HG03066 (cell line): ENCODE data around the gene HRH1.
"Not testable (repeated sequence)": the region's sequence is repeated elsewhere in the genome, so short reads cannot be mapped to it uniquely, and the experiment has no call there.

Source experiments
- ATAC-seq: cut with Tn5 transposase; IDR thresholded peaks from one replicate; pipeline ENCODE4 v1.9.1; 2021; ENCODE audit warnings: low read depth; ENCODE audit not compliant: unreplicated experiment

The HRH1 gene

DNA sequence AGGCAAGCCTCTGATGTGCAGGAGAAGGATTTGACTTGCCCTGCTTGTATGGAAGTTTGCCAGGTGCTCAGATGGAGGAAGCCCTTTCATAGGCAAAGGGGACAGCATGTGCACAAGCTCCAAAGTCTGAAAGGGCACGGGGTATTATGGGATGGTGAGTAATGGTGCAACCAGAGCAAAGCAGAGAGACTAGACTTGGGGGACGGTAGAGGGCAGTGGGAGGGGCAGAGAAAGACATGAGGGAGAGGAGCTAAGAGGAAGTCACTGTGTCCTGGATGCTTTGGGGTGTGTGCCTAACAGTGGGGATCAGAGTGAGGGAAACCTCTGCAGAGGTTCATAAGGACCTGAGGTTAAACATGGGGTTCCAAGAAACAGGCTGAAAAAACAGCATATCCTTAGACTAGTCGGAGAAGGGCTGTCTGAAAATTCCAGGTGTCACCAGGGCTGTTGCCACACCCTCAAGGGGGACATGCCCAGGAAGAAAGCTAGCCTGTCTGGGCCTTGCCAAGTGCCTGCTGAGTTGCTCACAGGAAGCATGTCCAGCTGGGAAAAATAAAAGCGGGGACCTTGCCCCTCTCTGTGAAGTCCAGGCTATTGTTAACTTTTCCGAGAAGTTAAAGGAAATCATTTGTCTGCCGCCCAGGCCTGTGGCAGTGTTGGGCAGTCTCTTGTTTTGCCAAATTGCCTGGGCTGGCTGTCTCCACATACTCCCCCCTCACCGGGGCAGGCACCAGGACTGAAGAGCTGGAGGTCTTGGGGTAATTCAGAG is 47.1 kb downstream of the HRH1 start:
- ATAC-seq, result no peak

DNA sequence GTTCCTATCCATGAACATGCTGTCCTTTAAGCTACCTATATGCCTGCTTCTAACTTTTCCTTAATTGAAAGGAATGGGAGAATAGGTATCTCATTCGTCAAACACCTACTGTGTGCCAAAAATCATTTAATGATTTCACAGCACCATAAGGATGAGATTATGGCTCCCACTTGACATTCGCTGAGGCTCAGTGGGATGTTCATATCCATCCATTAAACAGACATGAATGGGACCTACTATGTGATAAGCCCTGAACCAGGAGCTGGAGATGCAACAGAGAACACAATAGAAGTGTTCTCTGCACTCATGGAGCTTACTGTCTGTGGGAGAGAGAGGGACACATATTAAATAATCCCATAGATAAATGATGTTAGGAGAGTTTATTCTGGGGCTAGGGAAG is 49.7 kb downstream of the HRH1 start:
- no peak for ATAC-seq

DNA sequence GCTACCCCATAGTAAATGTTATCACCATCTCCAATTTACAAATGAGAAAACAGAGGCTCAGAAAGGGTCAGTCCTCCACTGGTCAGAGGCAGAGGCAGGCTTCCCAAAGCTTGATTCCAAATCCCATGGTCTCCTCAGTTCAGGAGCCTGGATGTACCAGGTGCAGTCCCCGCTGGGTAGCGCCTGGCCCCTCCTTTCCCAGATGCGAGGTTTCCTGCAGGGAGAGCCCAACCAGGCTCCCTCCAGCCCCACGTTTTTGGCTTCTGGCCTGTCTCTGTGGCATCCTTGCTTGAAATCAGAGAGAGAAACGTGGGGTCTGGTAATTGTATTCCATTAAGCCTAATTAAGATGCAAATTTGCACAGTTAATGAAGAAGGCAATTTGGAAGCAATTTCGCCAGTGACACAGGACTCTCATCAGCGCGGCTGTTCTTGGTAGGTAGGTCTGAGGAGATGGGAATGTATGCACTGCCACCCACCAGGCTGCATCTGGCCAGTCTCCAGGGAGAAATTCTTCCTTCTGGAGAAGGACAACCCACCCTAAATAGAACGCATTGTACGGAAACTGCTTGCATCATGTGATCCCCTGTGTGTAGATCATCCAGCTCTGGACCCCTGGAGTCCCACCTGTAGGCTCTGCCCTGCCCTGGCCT is 50.5 kb downstream of the HRH1 start:
- ATAC-seq, result no peak

DNA sequence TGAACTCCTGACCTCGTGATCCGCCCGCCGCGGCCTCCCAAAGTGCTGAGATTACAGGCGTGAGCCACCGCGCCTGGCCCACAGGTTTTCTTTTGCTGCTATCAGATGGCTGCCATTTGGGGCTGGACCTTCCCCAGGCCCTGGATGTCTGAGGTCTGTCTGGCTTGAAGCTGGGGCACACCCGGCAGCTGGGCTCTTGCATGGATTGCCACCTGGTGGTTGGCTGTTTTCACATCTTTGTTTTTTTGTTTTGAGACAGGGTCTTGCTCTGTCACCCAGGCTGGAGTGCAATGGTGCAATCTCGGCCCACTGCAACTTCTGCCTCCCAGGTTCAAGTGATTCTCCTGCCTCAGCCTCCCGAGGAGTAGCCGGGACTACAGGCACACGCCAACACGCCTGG is 51.6 kb downstream of the HRH1 start:
- ATAC-seq, result not testable (repeated sequence)

DNA sequence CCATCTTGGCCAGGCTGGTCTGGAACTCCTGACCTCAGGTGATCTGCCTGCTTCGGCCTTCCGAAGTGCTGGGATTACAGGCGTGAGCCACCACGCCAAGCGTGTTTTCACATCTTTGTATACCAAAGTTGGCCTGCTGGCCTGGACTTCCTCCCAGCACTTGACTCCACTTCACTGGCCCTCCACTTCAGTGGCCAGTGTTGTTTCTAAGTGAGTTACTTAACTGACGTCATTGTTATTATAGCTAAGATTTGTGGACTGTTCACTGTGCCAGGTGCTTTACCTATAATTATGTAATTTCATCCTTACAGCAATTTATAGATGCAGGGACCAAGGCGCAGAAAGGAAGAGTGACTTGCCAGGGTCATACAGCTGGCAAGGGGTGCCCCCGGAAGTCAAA is 52.0 kb downstream of the HRH1 start:
- ATAC-seq, result no peak

DNA sequence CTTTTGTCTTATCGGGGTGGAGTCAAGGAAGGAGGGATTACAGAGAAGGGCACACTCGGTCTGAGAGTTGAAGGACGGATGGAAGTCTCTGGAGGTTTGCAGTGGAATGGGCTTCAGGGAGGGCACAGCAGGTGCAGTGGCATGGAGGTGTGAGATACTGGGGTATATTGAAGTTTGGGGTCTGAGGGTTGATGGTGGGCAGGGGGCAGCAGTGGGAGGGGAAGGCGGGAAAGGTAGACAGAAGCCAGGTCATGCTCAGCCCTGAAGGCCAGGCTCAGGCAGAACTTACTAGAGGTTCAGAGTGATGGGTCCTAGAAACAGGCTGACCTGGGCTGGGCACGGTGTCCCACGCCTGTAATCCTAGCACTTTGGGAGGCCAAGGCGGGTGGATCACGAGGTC is 52.7 kb downstream of the HRH1 start:
- ATAC-seq, result no peak

DNA sequence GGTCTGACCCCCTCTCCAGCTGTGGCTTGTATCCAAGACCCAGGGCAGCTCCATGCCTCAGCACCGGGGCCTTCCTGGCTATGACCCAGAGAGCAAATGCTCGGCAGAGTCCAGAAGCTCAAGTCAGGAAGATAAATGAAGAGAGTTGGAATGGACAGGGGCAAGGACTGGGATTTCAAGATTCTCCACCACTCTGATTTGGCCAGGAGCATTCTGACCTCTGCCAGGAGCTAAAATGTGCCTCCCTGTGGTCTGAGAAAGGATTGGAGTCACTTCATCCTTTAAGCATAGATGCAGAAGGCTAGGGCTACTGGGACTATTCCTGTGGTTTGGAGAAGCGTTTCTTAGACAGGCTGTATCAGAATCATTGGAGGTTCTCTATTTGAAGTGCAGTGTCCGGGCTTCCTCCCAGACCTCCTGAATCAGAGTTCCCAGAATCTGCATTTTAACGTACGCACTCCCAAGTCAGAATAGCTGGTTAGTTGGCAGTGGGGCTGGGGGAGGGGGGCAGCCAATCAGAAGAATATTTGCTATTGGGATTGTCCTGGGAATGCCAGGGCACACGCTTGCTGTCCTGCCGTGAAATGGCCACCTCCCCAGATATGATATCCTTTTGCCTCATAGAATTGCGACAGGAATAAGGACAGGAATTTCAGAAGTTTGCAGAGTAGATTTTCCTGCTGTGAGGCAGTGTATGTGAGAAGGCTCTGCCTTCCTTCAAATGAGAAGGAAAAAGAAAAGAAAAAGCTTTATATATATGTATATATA is 57.4 kb downstream of the HRH1 start:
- ATAC-seq, result no peak

DNA sequence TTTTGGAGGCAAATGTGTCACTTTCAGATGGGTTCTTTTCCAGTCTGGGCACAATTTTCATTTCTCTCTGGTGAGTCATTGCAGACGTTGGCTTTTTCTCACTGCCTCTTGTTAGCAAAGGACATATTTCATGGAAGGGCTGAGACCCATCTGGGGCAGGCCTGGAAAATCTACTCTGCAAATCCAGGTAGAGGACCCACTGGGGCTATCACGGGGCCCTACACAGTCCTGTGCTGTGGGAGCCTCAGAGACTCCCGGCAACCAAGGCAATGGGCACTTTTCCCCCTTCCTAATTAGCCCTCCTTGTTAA is 58.0 kb downstream of the HRH1 start:
- ATAC-seq, result no peak

DNA sequence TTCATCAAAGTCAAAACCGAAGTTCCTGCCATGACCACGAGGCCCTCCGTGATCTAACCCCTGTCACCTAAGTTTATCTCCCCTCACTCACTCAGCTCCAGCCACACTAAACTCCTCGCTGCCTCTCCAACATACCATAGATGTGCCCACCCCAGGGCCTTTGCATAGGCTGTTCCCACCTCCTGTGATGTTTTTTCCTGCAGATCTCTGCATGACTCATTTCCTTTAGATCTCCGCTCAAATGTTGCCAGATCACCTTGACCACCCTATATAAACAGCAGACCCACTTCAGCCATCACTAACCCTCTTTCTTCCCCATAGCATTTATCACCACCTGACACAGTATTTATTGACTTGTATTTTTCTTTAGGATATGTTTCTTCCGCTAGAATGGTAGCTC is 58.5 kb downstream of the HRH1 start:
- no peak for ATAC-seq

DNA sequence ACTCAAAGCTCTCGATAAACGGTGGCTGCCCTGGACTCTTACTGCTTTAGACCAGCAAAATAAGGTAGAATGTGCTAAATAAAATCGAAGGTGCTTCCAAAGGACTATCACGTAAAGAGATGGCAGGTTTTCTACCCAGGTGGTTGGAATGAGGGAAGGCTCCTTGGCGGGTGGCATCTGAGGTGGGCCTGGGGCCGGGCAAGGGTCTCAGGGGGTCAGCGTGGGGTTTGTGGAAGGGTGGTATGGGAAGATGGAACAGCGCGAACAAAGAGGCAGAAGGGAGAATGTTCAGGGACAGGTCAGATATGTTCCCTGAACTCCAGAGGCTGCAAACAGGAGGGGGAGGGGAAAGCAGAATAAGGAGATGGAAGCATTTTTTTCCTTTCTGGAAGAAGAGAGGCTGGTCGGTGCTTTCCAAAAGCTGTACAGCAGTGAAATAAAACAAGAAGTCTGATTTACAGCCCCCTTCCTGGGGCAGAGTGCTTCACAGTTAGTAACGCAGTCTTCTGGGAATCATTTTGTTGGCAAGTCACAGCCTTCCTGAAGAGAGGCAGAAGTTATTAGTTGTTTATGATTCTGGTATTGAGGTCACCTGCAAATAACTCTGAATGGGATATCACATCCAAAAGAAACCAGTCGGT is 59.6 kb downstream of the HRH1 start:
- ATAC-seq, result no peak

DNA sequence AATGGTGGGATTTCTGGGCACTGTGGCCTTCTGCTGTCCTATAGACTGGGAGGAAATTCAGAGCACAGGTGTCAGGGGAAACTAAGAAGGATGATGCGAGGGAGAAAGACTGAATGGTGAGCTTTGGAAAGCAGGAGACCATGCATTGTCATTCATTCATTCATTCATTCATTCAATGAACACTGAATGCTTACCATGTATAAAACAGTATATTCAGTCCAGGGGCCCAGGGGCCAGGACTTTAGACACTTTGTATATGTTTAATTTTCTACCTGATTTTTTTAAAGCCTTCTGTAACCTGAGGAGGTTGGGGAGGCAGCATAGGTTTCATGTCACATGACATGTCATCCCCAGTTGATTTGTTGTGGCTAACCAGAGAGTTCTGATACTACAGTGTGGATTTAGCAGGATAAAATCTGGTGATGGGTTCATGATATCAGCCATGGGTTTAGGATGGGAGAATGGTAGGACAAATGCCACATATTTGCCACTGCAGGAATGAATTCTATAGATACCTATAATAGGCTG is 60.2 kb downstream of the HRH1 start:
- no peak for ATAC-seq

DNA sequence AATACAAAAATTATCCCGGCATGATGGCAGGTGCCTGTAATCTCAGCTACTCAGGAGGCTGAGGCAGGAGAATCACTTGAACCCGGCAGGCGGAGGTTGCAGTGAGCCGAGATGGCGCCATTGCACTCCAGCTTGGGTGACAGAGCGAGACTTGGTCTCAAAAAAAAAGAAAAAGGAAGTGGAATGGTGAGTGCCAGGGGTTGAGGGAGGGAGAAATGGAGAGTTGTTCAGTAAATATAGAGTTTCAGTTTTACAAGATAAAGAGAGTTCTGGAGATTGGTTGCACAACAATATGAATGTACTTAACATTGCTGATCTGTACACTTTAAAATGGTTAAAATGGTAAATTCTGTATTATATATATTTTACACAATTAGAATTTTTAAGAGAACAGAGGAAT is 63.1 kb downstream of the HRH1 start:
- ATAC-seq, result not testable (repeated sequence)

DNA sequence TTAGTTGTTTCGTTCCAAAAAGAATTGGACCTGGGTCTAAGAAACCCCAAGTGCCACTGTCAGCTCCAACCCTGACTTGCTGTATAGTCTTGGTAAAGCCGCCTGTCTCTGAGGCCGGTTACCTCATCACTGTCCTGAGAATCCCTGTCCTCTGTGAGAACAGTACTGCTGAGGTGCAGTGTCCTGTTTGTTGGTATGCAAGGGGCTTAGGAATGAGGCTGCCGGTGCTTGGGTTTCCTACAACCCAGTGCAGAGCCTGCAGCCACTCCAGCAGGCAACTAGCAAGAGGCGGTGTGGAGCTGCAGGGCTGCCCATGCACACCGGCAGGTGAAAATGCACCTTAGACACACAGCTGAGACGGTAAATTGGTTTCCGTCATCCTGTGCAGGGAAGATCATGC is 65.9 kb downstream of the HRH1 start:
- ATAC-seq, result no peak

DNA sequence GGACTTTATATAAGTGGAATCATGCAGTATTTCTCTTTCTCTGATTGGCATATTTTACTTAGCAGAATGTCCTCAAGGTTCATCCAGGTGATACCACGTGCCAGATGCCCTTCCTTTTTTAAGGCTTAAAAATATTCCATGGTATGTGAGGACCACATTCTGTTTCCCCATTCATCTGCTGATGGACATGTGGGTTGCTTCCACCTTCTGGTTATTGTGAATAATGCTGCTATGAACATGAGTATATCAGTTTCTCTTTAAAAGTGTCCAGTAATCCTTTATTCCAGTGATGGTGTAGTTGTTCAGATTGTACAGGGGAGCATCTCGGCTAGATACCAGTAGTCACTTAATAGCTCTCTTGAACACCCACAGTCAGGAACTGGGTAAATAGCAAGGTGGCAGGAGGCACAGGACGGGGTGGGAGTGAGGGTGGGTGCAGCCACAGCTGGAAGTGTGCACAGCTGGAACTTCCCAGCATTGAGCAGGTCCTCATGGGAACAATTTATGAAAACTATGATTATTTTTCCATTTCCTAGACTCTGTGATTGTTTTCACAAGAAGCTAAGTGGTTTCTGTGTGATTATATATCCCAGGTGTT is 67.6 kb downstream of the HRH1 start:
- ATAC-seq, result no peak

DNA sequence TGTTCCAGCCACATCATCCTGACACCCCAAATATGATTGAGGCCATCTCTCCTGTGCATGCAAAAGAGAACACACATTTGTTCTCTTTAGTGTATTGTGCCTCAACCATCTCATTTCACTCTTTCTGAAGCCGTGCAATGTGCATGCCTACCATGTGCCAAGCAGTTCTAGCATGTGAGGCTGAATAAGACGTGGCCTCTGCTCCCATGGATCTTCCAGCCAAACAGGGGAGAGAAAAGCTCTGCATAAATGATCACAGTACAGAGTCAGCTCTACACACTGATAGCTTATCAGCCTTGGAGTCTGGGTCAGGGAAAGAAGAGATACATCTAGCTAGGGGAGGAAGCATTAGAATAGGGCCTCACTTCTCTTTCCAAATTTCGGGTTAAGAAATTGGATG is 69.7 kb downstream of the HRH1 start:
- no peak for ATAC-seq

DNA sequence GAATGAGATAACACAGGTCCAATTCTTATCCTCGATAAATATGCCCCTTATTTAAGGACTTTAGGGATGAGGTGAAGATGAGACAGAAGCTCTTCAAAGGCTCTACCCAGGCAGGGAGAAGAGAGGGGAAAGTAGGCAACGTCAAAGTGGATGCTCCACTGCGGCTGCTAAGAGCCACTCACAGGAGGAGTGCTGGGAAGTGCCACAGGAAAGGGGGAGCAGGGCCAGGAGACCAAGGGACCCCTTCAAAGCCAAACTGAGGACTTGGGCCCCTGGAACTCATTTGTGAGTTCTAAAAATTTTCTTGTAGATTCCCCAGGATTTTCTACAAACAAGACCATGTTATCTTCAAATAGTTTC is 70.6 kb downstream of the HRH1 start:
- no peak for ATAC-seq

DNA sequence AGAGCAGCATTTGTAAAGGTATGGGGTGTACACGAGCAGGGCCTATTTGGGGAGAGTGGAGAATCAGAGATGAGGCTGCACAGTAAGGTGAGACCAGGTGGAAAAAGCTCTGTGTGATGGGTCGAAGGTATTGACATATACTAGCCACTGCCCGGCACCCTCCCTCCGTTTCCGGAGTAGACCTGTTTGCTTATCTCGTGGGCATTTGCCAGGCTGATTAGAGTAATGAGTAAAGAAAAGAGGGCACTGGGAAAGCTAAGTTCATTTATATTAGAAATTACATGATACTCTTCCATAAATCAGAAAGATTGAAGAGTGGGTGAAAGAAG is 71.7 kb downstream of the HRH1 start:
- ATAC-seq, result no peak

DNA sequence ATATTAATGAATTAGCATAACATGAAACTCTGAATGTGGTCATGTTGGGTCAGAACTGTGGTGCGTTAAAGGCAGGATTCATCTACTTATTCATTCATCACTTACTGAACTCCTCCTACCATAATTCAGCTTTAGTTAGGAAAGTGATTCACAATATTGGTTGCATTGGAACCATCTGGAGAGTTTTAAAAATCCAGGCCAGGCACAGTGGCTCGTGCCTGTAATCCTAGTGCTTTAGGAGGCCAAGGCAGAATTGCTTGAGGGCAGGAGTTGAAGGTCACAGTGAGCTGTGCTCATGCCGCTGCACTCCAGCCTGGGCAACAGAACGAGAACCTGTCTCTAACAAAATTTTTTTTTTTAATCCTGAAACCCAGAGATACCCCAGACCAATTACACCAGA is 73.7 kb downstream of the HRH1 start:
- ATAC-seq, result no peak

DNA sequence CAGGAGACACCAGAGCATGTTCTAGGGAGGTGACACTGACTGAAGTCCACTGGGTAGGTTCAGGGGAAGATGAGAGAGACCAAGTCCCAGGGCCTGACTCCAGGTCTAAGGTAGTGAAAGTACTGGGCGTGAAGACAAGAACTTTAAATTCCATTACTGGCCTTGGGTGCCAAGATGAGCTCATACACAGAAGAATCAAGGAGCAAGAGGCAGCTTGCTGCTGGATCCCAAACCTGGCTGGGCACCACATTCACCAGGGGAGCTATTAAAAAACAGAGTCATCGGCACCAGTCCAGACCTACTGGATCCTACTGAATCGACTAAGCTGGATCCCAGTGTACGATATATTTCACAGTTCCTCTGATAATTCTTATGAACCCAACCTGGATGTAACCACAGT is 75.8 kb downstream of the HRH1 start:
- ATAC-seq, result no peak

DNA sequence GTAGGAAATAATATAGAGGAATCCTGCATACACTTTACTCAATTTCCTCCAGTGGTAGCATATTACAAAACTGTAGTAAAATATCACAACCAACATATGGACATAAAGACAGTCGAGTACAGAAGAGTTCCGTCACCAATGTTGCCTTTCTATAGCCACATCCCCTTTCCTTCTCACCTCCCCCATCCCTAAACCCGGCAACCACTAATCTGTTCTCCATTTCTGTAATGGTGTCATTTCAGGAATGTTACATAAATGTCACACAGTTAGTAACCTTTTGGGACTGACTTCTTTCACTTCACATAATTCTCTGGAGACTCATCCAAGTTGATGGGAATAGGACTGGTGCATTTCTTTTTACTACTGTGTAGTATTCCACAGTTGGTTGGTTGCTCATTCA is 76.5 kb downstream of the HRH1 start:
- no peak for ATAC-seq

DNA sequence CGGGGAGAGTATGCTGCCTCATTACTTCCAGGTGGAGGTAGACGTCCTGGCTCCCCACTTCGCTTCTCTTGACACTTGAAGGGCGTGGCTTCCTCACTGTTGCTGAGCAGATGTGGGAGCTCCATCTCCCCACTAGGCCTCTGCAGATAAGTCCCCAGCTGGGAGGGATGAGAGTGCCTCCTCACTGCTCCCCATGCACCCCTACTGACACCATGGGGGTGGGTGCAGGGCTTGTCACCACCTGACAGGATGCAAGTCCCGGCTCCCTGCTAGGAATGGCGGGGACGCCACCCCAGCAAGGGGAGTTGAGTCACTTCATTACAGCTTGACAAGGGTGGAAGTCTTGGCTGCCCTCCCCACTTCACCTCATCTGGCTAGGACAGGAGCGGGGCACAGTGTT is 81.1 kb downstream of the HRH1 start:
- no peak for ATAC-seq
